Lower leg skin (tissue), 3 donors: ENCODE results near the gene SH3TC2.

Experiments
- POLR2A ChIP-seq, 2 donors: fragments of 450-650 bp; IDR thresholded peaks; one replicate each; pipeline ENCODE4 v1.6.1; 2016 to 2017; ENCODE audit warnings: antibody characterized with exemption in 2 of 2, mild to moderate bottlenecking in 1 of 2, moderate library complexity in 1 of 2
- TF ChIP-seq, protein P1 (sequence below), 3 donors: fragments of 450-650 bp; IDR thresholded peaks; one replicate each; pipeline ENCODE4 v1.5.1; 2016; ENCODE audit warnings: antibody characterized with exemption in 3 of 3, mild to moderate bottlenecking in 3 of 3, moderate library complexity in 2 of 3

DNA sequence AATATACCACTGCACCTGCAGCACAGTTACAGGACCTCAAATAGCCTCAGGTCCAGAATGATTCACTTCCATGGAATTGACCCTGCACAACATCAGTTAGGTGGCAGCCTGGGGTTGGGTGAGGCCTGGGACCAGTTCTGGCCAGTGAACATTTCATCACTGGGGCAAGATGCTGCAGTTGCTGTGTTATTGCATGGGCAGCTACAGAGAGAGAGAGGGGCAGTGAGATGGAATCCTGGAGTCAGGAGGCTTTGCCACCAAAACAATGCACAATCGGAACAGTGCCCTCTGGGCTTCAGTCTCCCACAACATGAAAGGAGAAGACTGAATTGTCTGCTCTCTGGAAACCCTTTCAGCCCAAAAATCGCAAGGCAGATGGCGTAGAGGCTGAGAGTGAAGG lies 51.8 kb downstream of the SH3TC2 start:
- TF ChIP-seq, protein P1, sequence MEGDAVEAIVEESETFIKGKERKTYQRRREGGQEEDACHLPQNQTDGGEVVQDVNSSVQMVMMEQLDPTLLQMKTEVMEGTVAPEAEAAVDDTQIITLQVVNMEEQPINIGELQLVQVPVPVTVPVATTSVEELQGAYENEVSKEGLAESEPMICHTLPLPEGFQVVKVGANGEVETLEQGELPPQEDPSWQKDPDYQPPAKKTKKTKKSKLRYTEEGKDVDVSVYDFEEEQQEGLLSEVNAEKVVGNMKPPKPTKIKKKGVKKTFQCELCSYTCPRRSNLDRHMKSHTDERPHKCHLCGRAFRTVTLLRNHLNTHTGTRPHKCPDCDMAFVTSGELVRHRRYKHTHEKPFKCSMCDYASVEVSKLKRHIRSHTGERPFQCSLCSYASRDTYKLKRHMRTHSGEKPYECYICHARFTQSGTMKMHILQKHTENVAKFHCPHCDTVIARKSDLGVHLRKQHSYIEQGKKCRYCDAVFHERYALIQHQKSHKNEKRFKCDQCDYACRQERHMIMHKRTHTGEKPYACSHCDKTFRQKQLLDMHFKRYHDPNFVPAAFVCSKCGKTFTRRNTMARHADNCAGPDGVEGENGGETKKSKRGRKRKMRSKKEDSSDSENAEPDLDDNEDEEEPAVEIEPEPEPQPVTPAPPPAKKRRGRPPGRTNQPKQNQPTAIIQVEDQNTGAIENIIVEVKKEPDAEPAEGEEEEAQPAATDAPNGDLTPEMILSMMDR (IDR thresholded peaks at IDR 0.05): no peak
- TF ChIP-seq POLR2A (IDR thresholded peaks at IDR 0.05): no peak
